ENCODE results near the gene NLRP7. TPM values are rescaled to one million over a fixed set of nuclear protein-coding genes. Genes with fewer than 3 reads are reported as not detected.

Gene NLRP7
- total RNA-seq, 2 donors from 2014 or later = 0.93 to 1.0 TPM

DNA sequence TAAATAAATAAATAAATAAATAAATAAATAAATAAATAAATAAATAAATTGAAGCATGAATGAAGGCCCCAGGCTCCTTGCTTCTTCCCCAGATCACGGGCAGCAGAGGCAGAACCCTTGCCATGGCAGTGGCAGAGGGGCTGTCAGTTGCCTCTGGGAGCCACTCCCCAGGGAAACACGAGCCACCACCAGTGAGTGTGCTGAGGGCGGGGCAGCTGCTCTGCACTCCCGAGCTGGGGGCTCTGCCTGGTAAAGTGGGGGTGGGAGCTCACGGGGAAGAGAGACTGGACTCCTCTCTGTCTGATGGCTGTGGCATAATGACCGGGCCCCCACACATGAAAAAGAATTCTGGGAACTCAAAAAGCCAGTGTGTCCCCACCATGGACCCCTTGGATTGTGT is 65.4 kb downstream of the NLRP7 start:
- no peak overlapping the region for H3K4me3 Mint-ChIP-seq

DNA sequence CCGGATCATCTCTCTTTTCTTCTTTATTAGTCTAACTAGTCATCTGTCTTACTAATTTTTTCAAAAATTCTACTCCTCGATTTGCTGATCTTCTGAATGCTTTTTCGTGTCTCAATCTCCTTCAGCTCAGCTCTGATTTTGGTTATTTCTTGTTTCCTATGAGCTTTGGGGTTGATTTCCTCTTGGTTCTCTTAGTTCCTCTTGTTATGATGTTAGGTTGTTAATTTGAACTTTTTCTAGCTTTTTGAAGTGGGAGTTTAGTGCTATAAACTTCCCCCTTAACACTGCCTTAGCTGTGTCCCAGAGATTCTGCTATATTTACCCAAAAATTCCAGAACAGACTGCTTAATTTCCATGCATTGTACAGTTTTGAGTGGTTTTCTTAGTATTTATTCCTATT is 69.9 kb downstream of the NLRP7 start:
- Mint-ChIP-seq H3K4me3 (no peak overlapping the region), H3K4me1 (no peaks in the 10 kb centered on the region), H3K36me3 (ENCODE audit: low read depth) (no peaks in the 10 kb centered on the region), H3K27me3 (ENCODE audit: insufficient read depth) (peaks cover 31% of the 10 kb centered on the region), H3K9me3 (no peaks in the 10 kb centered on the region), H3K27ac (no peak overlapping the region)
- Histone ChIP-seq H3K27ac (ENCODE audit: low read depth, low read length) (no peak overlapping the region), H3K27me3 (ENCODE audit: control insufficient read depth, insufficient read depth, low read length, poor library complexity, severe bottlenecking) (peaks cover 16% of the 10 kb centered on the region), H3K36me3 (ENCODE audit: control insufficient read depth, insufficient read depth, low read length) (no peaks in the 10 kb centered on the region), H3K4me3 (ENCODE audit: low read length) (no peak overlapping the region), H3K9me3 (ENCODE audit: control insufficient read depth, low read length) (no peaks in the 10 kb centered on the region), H3K9ac (ENCODE audit: extremely low read depth, low read length, poor library complexity, severe bottlenecking) (no peak overlapping the region), H3K4me1 (ENCODE audit: control insufficient read depth, insufficient read depth, low read length) (no peaks in the 10 kb centered on the region)
- WGBS, 2 experiments (ENCODE audit: insufficient coverage in 1 of 2, insufficient read length in 1 of 2) = 58 to 81% methylated on average over 3 of the region's 3 CpGs
- no peak for DNase-seq
- TF ChIP-seq, protein P1, sequence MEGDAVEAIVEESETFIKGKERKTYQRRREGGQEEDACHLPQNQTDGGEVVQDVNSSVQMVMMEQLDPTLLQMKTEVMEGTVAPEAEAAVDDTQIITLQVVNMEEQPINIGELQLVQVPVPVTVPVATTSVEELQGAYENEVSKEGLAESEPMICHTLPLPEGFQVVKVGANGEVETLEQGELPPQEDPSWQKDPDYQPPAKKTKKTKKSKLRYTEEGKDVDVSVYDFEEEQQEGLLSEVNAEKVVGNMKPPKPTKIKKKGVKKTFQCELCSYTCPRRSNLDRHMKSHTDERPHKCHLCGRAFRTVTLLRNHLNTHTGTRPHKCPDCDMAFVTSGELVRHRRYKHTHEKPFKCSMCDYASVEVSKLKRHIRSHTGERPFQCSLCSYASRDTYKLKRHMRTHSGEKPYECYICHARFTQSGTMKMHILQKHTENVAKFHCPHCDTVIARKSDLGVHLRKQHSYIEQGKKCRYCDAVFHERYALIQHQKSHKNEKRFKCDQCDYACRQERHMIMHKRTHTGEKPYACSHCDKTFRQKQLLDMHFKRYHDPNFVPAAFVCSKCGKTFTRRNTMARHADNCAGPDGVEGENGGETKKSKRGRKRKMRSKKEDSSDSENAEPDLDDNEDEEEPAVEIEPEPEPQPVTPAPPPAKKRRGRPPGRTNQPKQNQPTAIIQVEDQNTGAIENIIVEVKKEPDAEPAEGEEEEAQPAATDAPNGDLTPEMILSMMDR (conservative IDR thresholded peaks at IDR 0.05) = no peak

More for the DNA sequence above, 65.4 kb downstream of the NLRP7 start:
- Mint-ChIP-seq H3K27me3 (ENCODE audit: insufficient read depth) (peaks cover 22% of the 10 kb centered on the region), H3K36me3 (ENCODE audit: low read depth) (no peaks in the 10 kb centered on the region), H3K27ac (no peak overlapping the region), H3K4me1 (no peaks in the 10 kb centered on the region), H3K9me3 (peaks cover 1% of the 10 kb centered on the region)
- H3K4me3 ChIP-seq (ENCODE audit: low read length) = no peak overlapping the region
- H3K4me1 ChIP-seq (ENCODE audit: control insufficient read depth, insufficient read depth, low read length) = no peaks in the 10 kb centered on the region
- no peaks in the 10 kb centered on the region for H3K36me3 ChIP-seq (ENCODE audit: control insufficient read depth, insufficient read depth, low read length)
- no peak overlapping the region for H3K9ac ChIP-seq (ENCODE audit: extremely low read depth, low read length, poor library complexity, severe bottlenecking)
- WGBS, 2 experiments (ENCODE audit: insufficient coverage in 1 of 2, insufficient read length in 1 of 2) = 91 to 93% methylated on average over 3 to 6 of the region's 6 CpGs
- no peaks in the 10 kb centered on the region for H3K27me3 ChIP-seq (ENCODE audit: control insufficient read depth, insufficient read depth, low read length, poor library complexity, severe bottlenecking)
- TF ChIP-seq, protein P1 (conservative IDR thresholded peaks at IDR 0.05) = no peak
- H3K9me3 ChIP-seq (ENCODE audit: control insufficient read depth, low read length) = no peaks in the 10 kb centered on the region
- DNase-seq = no peak
- no peak overlapping the region for H3K27ac ChIP-seq (ENCODE audit: low read depth, low read length)

DNA sequence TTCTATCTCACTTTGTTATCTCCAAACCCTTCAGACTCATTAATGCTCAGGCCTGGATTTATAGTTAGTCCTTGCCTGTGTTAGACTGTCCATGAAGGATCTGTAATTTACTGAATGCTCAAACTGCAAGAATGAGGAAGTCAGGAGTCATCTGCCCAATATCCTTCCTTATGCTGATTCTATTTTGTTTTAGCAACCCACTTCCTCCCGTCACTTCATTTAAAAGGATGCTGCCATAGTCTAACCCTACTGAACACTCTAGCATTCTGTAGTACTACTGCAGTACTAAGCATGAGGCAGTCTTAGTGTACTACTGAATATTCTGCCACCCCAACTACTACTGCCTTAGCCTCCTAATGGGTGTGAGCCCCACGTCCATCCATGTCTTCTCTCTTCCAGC is 71.8 kb downstream of the NLRP7 start:
- H3K36me3 ChIP-seq (ENCODE audit: control insufficient read depth, insufficient read depth, low read length) = no peaks in the 10 kb centered on the region
- H3K27me3 ChIP-seq (ENCODE audit: control insufficient read depth, insufficient read depth, low read length, poor library complexity, severe bottlenecking) = peaks cover 16% of the 10 kb centered on the region
- Mint-ChIP-seq H3K36me3 (ENCODE audit: low read depth) (no peaks in the 10 kb centered on the region), H3K27ac (no peak overlapping the region), H3K27me3 (ENCODE audit: insufficient read depth) (peaks cover 27% of the 10 kb centered on the region), H3K4me1 (peaks cover 8% of the 10 kb centered on the region), H3K9me3 (no peaks in the 10 kb centered on the region), H3K4me3 (no peak overlapping the region)
- H3K9ac ChIP-seq (ENCODE audit: extremely low read depth, low read length, poor library complexity, severe bottlenecking) = no peak overlapping the region
- no peak overlapping the region for H3K27ac ChIP-seq (ENCODE audit: low read depth, low read length)
- no peak overlapping the region for H3K4me3 ChIP-seq (ENCODE audit: low read length)
- no peaks in the 10 kb centered on the region for H3K9me3 ChIP-seq (ENCODE audit: control insufficient read depth, low read length)
- no peaks in the 10 kb centered on the region for H3K4me1 ChIP-seq (ENCODE audit: control insufficient read depth, insufficient read depth, low read length)
- TF ChIP-seq, protein P1 (conservative IDR thresholded peaks at IDR 0.05) = no peak
- WGBS, 2 experiments (ENCODE audit: insufficient coverage in 1 of 2, insufficient read length in 1 of 2) = 75 to 80% methylated on average over 1 to 2 of the region's 2 CpGs
- DNase-seq = no peak

Data from endodermal cell (in vitro differentiated cells).